ENCODE results near the gene ZDHHC14. TPM values are rescaled to one million over a fixed set of nuclear protein-coding genes. Genes with fewer than 3 reads are reported as not detected.

Gene ZDHHC14
- total RNA-seq, 1 donor from 2014 or later, result 14.5 TPM

DNA sequence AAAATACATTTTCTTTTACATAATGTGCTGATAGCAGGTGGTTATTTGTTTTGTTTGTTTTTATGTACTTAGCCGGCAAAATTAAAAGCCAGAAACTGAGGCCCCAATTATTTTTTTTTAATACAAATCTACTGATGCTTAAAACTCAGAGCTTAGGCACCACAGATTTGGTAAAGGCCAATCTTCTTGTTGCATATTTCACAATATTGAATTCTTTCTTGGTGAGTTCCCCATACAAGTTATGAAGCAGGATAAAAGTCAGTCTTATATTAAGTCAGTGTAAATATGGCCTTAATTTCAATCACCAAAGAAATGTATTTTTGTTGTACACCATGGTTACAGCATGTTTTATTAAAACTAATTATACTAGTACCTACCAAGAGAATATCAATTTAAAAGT, 16.3 kb upstream of the ZDHHC14 start:
- no peak for DNase-seq (ENCODE audit: low spot score in 2 of 2)
- H3K36me3 ChIP-seq, result no peaks in the 10 kb centered on the region
- intact Hi-C loops (cut with DNase I), result no loop called here
- H3K4me1 ChIP-seq, result no peaks in the 10 kb centered on the region
- H3K27me3 ChIP-seq, result no peaks in the 10 kb centered on the region
- TF ChIP-seq, protein P1, sequence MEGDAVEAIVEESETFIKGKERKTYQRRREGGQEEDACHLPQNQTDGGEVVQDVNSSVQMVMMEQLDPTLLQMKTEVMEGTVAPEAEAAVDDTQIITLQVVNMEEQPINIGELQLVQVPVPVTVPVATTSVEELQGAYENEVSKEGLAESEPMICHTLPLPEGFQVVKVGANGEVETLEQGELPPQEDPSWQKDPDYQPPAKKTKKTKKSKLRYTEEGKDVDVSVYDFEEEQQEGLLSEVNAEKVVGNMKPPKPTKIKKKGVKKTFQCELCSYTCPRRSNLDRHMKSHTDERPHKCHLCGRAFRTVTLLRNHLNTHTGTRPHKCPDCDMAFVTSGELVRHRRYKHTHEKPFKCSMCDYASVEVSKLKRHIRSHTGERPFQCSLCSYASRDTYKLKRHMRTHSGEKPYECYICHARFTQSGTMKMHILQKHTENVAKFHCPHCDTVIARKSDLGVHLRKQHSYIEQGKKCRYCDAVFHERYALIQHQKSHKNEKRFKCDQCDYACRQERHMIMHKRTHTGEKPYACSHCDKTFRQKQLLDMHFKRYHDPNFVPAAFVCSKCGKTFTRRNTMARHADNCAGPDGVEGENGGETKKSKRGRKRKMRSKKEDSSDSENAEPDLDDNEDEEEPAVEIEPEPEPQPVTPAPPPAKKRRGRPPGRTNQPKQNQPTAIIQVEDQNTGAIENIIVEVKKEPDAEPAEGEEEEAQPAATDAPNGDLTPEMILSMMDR (IDR thresholded peaks at IDR 0.05), result no peak
- H3K4me3 ChIP-seq, result no peak overlapping the region
- no peak overlapping the region for H3K27ac ChIP-seq
- H3K9me3 ChIP-seq, result no peaks in the 10 kb centered on the region

DNA sequence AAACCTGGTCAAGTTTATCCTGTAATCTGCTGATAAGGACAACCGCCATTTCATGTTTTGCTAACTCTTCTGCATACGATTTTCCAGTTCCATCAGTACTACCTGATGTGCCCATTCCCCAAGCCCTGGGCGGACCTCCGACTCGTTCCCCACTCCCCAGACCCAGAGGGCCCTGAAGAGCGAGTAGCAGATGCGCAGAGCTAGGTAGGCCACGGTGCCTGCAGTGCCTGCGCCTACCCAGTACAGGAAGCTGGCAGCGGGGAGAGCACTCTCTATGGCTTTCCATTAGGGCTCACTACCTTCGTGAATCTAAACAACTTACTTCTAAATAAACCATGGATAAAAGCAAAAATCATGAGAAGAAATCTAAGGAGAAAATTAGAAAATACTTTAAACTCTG, 14.3 kb upstream of the ZDHHC14 start:
- no peaks in the 10 kb centered on the region for H3K9me3 ChIP-seq
- H3K4me3 ChIP-seq, result no peak overlapping the region
- no peak for DNase-seq (ENCODE audit: low spot score in 2 of 2)
- no peak overlapping the region for H3K27ac ChIP-seq
- no peaks in the 10 kb centered on the region for H3K36me3 ChIP-seq
- intact Hi-C loops (cut with DNase I), result no loop called here
- H3K4me1 ChIP-seq, result no peaks in the 10 kb centered on the region
- no peaks in the 10 kb centered on the region for H3K27me3 ChIP-seq
- TF ChIP-seq, protein P1 (IDR thresholded peaks at IDR 0.05), result no peak

DNA sequence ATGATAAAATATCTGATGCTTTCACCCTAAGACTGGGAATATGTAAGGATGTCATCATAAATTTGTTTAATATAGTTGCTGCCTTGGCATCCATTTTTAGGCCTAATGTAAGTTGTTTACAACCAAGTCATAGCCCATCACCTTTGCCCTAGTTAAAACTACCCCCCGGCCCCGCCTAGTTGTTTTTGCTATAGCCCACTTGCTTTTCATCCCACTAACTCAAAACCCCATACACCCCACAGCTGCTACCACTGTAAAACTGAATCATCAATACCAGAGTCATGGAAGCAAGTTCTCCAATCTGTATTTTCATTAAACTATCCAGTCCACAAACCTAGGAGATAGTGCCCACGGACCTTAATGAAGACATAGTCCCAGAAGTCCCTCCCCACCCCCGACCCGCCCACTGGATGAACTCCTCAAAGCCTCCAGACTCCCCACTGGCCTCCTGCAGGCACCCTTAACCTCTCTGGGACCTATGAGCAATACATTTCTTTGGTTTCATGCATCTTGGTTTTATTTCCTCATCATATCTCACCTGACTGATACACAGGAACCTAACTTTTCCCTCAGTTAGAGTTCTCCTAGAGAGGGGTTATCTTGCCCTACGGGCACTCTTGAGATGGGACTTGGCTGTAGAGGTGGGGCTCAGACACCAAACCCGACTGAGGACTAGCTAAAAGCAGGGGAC, 12.5 kb upstream of the ZDHHC14 start:
- TF ChIP-seq, protein P1 (IDR thresholded peaks at IDR 0.05), result no peak
- Histone ChIP-seq H3K9me3 (no peaks in the 10 kb centered on the region), H3K27ac (no peak overlapping the region), H3K36me3 (no peaks in the 10 kb centered on the region), H3K27me3 (no peaks in the 10 kb centered on the region), H3K4me3 (no peak overlapping the region), H3K4me1 (no peaks in the 10 kb centered on the region)
- intact Hi-C loops (cut with DNase I), result no loop called here
- DNase-seq (ENCODE audit: low spot score in 2 of 2), result no peak

DNA sequence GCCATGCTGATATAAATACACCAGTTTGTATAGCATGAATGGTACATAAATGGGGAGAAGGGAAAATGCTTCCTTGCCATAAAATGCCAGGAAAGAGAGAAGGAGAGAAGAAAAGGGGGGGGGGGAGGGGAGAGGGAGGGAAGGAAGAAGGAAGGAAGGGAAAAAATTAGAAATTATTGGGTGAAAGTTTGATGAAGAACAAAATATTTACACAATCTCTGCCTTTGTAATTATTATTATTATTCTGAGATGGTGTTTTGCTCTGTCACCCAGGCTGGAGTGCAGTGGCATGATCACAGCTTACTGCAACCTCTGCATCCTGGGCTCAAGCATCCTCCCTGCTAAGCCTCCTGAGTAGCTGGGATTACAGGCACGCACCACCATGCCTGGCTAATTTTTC, 10.2 kb upstream of the ZDHHC14 start:
- TF ChIP-seq, protein P1 (IDR thresholded peaks at IDR 0.05), result no peak
- Histone ChIP-seq H3K36me3 (no peaks in the 10 kb centered on the region), H3K27me3 (no peaks in the 10 kb centered on the region), H3K9me3 (no peaks in the 10 kb centered on the region), H3K4me3 (no peak overlapping the region), H3K27ac (no peak overlapping the region), H3K4me1 (no peaks in the 10 kb centered on the region)
- intact Hi-C loops (cut with DNase I), result no loop called here
- no peak for DNase-seq (ENCODE audit: low spot score in 2 of 2)

DNA sequence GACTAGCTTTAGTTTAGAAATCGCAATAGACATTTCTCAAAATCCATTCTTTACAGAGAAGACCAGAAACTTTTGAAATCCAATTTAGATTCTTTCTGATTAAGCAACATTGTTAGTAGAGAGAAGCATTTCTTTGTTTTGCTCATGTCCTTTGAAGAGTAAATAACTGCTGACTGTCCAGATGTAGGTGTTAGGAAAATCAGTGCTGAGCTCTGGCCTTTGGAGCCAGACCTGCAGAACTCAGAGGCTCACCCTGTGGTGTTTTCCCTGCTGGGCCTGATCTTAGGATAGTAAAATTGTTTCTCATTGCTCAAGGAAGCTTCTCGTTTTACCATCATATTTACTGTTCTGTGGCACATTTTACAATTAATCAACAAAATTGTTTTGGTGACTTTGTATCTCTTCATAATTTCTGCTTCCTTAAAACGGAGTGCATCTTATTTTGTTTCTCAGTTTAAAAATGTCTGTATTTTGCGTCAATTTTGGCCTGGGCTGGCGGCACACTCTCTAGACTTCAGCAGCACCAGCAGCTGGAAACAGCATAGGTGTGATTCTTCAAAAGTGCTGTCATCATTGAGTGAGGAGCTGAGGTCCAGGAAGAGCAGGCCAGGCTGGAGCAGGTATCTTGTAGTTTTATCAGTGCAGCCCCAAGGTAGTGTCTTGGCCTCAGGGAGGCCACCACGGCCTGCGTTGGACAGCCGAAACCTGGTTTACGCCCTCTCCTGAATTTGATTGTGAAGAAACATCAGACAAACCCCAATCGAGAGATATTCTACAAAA, 8.3 kb upstream of the ZDHHC14 start:
- TF ChIP-seq, protein P1 (IDR thresholded peaks at IDR 0.05), result no peak
- DNase-seq (ENCODE audit: low spot score in 2 of 2), result no peak
- H3K9me3 ChIP-seq, result no peaks in the 10 kb centered on the region
- no peak overlapping the region for H3K27ac ChIP-seq
- H3K4me1 ChIP-seq, result no peaks in the 10 kb centered on the region
- H3K4me3 ChIP-seq, result no peak overlapping the region
- H3K36me3 ChIP-seq, result no peaks in the 10 kb centered on the region
- no peaks in the 10 kb centered on the region for H3K27me3 ChIP-seq
- intact Hi-C loops (cut with DNase I), result no loop called here

All from ascending aorta (tissue), 2 donors.